Upper lobe of left lung (tissue), 6 donors: ENCODE results near the gene MICA. TPM values are rescaled to one million over a fixed set of nuclear protein-coding genes. Genes with fewer than 3 reads are reported as not detected.

Experiments
- ATAC-seq, 2 donors: fragments of 200-7000 bp; cut with Tn5 transposase; one replicate each; pipeline ENCODE4 v1.9.1; 2022; ENCODE audit warnings: mild to moderate bottlenecking in 2 of 2, moderate library complexity in 2 of 2; ENCODE audit not compliant: low FRiP score in 2 of 2
- DNase-seq, 2 donors: peaks; one replicate each; pipeline ENCODE4 v3.0.0-alpha.2; 2019 to 2020
- H3K27ac ChIP-seq, 4 donors: fragments of 200-600 bp; sonication (generic); one replicate each; pipeline ENCODE4 v1.5.1; 2016 to 2019
- H3K27me3 ChIP-seq, 4 donors: fragments of 200-600 bp; sonication (generic); one replicate each; pipeline ENCODE4 v1.5.1; 2017 to 2019
- H3K36me3 ChIP-seq, 4 donors: fragments of 200-600 bp; sonication (generic); one replicate each; pipeline ENCODE4 v1.5.1; 2016 to 2019
- H3K4me1 ChIP-seq, 4 donors: fragments of 200-600 bp; sonication (generic); one replicate each; pipeline ENCODE4 v1.5.1; 2018 to 2019
- H3K4me3 ChIP-seq, 4 donors: fragments of 200-600 bp; sonication (generic); one replicate each; pipeline ENCODE4 v1.5.1; 2017 to 2019; ENCODE audit warnings: mild to moderate bottlenecking in 2 of 4, moderate library complexity in 1 of 4
- H3K9me3 ChIP-seq, 4 donors: fragments of 200-600 bp; sonication (generic); one replicate each; pipeline ENCODE4 v1.5.1; 2018 to 2019
- EP300 ChIP-seq, 4 donors: sonication (generic); formaldehyde crosslinking; IDR thresholded peaks; one replicate each; pipeline ENCODE4 v1.5.1; 2017; ENCODE audit warnings: antibody characterized with exemption in 4 of 4, control low read depth in 2 of 4
- POLR2A ChIP-seq, 4 donors: fragments of 450-650 bp; IDR thresholded peaks; one replicate each; pipeline ENCODE4 v1.5.1; 2016 to 2017; ENCODE audit warnings: antibody characterized with exemption in 4 of 4, mild to moderate bottlenecking in 2 of 4
- POLR2AphosphoS5 ChIP-seq, 2 donors: sonication (generic); formaldehyde crosslinking; IDR thresholded peaks; one replicate each; pipeline ENCODE4 v1.5.1; 2017; ENCODE audit warnings: antibody characterized with exemption in 2 of 2
- WGBS, 2 donors: methylation state at CpG; one replicate each; pipeline ENCODE4 v1.1.5; 2017 to 2018; 5-methylcytosine and 5-hydroxymethylcytosine counted together
- total RNA-seq, 6 donors: library from RNA; depleted of rRNA in 4 of 6; stranded (reverse); fragments of >200 nt in 4 of 6; gene quantifications; one replicate each; pipeline versions ENCODE4 v1.1.0 to v1.2.1, GENCODE V29; 2016 to 2021
- TF ChIP-seq, protein P1 (sequence below), 6 experiments: fragments of 450-650 bp in 4 of 6; fragments of 200-600 bp in 2 of 6; sonication (generic) in 2 of 6; IDR thresholded peaks; one replicate each; pipeline ENCODE4 v1.5.1; 2016 to 2019; ENCODE audit warnings: antibody characterized with exemption in 6 of 6
- donor health status: DM: no; HTN: no; CAD: no; lungs with moderate emphysema.
- donor health status: DM: no; HTN: yes; CAD: no; lungs with severe emphysema.

The MICA gene
- total RNA-seq, 6 donors from 2014 or later, result 21.6 to 81.7 (median 31.4) TPM

- Histone ChIP-seq H3K4me3 (no peak overlapping the region), H3K27ac (no peak overlapping the region), H3K36me3 (no peaks in the 10 kb centered on the region), H3K4me1 (no peaks in the 10 kb centered on the region), H3K9me3 (no peaks in the 10 kb centered on the region), H3K27me3 (no peaks in the 10 kb centered on the region)
- no peak for TF ChIP-seq POLR2A (IDR thresholded peaks at IDR 0.05)
- no peak for TF ChIP-seq POLR2AphosphoS5 (IDR thresholded peaks at IDR 0.05)
- no peak for TF ChIP-seq EP300 (IDR thresholded peaks at IDR 0.05)
- TF ChIP-seq, protein P1, sequence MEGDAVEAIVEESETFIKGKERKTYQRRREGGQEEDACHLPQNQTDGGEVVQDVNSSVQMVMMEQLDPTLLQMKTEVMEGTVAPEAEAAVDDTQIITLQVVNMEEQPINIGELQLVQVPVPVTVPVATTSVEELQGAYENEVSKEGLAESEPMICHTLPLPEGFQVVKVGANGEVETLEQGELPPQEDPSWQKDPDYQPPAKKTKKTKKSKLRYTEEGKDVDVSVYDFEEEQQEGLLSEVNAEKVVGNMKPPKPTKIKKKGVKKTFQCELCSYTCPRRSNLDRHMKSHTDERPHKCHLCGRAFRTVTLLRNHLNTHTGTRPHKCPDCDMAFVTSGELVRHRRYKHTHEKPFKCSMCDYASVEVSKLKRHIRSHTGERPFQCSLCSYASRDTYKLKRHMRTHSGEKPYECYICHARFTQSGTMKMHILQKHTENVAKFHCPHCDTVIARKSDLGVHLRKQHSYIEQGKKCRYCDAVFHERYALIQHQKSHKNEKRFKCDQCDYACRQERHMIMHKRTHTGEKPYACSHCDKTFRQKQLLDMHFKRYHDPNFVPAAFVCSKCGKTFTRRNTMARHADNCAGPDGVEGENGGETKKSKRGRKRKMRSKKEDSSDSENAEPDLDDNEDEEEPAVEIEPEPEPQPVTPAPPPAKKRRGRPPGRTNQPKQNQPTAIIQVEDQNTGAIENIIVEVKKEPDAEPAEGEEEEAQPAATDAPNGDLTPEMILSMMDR (IDR thresholded peaks at IDR 0.05), result no peak
- DNase-seq (peak in 1 of 2 donors; percentile 5), ATAC-seq (peak in 1 of 2 donors; percentile 21)
- 72 to 81% methylated on average over 6 of the region's 6 CpGs for WGBS, 2 donors
Measured at GRCh38 chr6:31378721-31379103, 24.7 kb upstream of the MICA start.

DNA sequence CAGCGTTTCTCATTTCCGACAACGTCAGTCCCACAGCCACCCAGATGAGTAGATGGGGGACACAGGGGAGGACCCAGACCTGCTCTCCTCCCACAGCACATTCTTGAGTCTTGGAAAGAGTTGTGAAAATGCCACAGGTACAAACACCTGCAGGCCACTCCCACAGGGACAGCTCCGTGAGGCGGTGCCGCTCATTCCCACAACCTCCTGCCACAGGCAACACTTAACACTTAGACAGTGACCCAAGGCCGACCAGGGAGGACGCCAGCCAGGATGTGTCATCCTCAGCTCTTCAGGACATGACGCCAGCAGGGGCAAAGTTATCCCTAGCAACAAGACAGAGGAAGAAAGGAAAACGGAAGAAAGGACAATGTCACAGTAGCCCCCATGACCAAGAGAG, 23.5 kb upstream of the MICA start:
- Histone ChIP-seq H3K4me3 (no peak overlapping the region), H3K36me3 (no peaks in the 10 kb centered on the region), H3K4me1 (no peaks in the 10 kb centered on the region), H3K9me3 (no peaks in the 10 kb centered on the region), H3K27ac (no peak overlapping the region), H3K27me3 (no peaks in the 10 kb centered on the region)
- no peak for TF ChIP-seq POLR2A (IDR thresholded peaks at IDR 0.05)
- TF ChIP-seq EP300 (IDR thresholded peaks at IDR 0.05), result no peak
- no peak for ATAC-seq
- no peak for DNase-seq
- 38 to 46% methylated on average over 10 of the region's 10 CpGs for WGBS, 2 donors

- no peaks in the 10 kb centered on the region for H3K36me3 ChIP-seq
- peaks cover 0 to 6% (median 0%) of the 10 kb centered on the region in 4 donors for H3K4me1 ChIP-seq
- 70 to 88% methylated on average over 3 to 4 of the region's 4 CpGs for WGBS, 2 donors
- no peaks in the 10 kb centered on the region for H3K9me3 ChIP-seq
- no peak overlapping the region for H3K27ac ChIP-seq
- H3K27me3 ChIP-seq, result no peaks in the 10 kb centered on the region
- TF ChIP-seq POLR2AphosphoS5 (IDR thresholded peaks at IDR 0.05) (no peak), POLR2A (IDR thresholded peaks at IDR 0.05) (no peak), EP300 (IDR thresholded peaks at IDR 0.05) (no peak)
- TF ChIP-seq, protein P1 (IDR thresholded peaks at IDR 0.05), result no peak
- DNase-seq, result no peak
- ATAC-seq, result no peak
- H3K4me3 ChIP-seq, result no peak overlapping the region
Measured at GRCh38 chr6:31381666-31382065, 21.7 kb upstream of the MICA start.

DNA sequence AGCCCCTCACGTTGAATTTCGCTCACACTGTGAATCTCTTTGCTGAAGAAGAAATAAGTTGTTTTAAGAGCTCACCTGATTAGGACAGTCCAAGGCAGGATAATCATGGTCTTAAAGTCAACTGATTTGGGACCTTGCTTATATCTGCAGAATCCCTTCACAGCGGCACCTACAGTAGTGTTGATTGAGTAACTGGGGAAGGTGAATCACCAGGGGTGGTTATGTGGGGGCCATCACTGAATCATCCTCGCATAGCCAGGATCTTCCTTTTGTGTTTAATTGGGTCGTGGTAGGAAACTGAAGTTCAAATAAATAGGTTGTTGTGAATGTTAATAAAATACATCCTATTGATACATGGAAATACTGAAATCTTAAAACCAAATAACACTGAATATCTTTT, 20.2 kb upstream of the MICA start:
- H3K27ac ChIP-seq, result no peak overlapping the region
- H3K9me3 ChIP-seq, result no peaks in the 10 kb centered on the region
- no peaks in the 10 kb centered on the region for H3K27me3 ChIP-seq
- DNase-seq (no peak), ATAC-seq (no peak)
- H3K4me1 ChIP-seq, result peaks cover 0 to 6% (median 0%) of the 10 kb centered on the region in 4 donors
- TF ChIP-seq POLR2A (IDR thresholded peaks at IDR 0.05), result no peak
- no peak for TF ChIP-seq POLR2AphosphoS5 (IDR thresholded peaks at IDR 0.05)
- TF ChIP-seq, protein P1 (IDR thresholded peaks at IDR 0.05), result no peak
- no peak for TF ChIP-seq EP300 (IDR thresholded peaks at IDR 0.05)
- H3K36me3 ChIP-seq, result no peaks in the 10 kb centered on the region
- H3K4me3 ChIP-seq, result no peak overlapping the region
- WGBS, 2 donors, result 77 to 78% methylated on average over 5 of the region's 5 CpGs

- Histone ChIP-seq H3K9me3 (no peaks in the 10 kb centered on the region), H3K4me3 (no peak overlapping the region), H3K4me1 (peaks cover 0 to 6% (median 0%) of the 10 kb centered on the region in 4 donors), H3K27me3 (no peaks in the 10 kb centered on the region), H3K36me3 (no peaks in the 10 kb centered on the region), H3K27ac (no peak overlapping the region)
- ATAC-seq (no peak), DNase-seq (no peak)
- 70 to 100% methylated on average over 2 to 3 of the region's 3 CpGs for WGBS, 2 donors
- TF ChIP-seq POLR2AphosphoS5 (IDR thresholded peaks at IDR 0.05) (no peak), POLR2A (IDR thresholded peaks at IDR 0.05) (no peak)
Measured at GRCh38 chr6:31385041-31385440, 18.4 kb upstream of the MICA start.

DNA sequence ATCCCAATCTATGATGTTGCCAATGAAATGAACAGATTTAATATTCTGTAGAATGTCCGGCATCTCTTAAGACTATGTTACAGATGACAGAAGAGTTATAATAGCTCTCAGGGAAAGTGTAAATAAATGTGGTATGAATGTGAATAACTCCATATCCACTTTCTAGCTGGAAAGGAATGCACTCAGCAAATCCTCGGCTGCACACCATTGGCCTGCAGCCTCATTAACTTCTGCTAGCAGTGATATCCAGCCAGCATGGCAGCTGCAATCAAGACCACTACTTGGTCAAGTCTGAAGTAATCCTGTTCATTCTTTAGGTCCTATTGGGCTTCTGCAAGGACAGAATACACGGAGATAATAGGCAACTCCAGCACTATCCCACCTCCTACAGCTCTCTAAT, 17.3 kb upstream of the MICA start:
- TF ChIP-seq POLR2AphosphoS5 (IDR thresholded peaks at IDR 0.05) (no peak), EP300 (IDR thresholded peaks at IDR 0.05) (no peak), POLR2A (IDR thresholded peaks at IDR 0.05) (no peak)
- TF ChIP-seq, protein P1 (IDR thresholded peaks at IDR 0.05), result no peak
- Histone ChIP-seq H3K4me3 (no peak overlapping the region), H3K9me3 (no peaks in the 10 kb centered on the region), H3K4me1 (peaks cover 0 to 6% (median 0%) of the 10 kb centered on the region in 4 donors), H3K27ac (no peak overlapping the region), H3K36me3 (no peaks in the 10 kb centered on the region), H3K27me3 (no peaks in the 10 kb centered on the region)
- peak in 1 of 2 donors; percentile 52 for ATAC-seq
- DNase-seq, result no peak
- WGBS, 2 donors, result 58 to 59% methylated on average over 3 of the region's 3 CpGs
